BLaER1 treated with 17β-estradiol and CSF1 and Interleukin-3, amounts not matched to agents 10 nM and 100 nM (cell line): ENCODE results near the gene SLC4A3.

Experiments
- H3K27ac ChIP-seq, 11 experiments: shearing (Covaris generic); formaldehyde crosslinking; 2 replicates each; pipeline ENCODE4 v1.8.1; 2022
- H3K27me3 ChIP-seq, 11 experiments: shearing (Covaris generic); formaldehyde crosslinking; 2 replicates each; pipeline ENCODE4 v1.8.1; 2022
- H3K36me3 ChIP-seq, 11 experiments: shearing (Covaris generic); formaldehyde crosslinking; 2 replicates each; pipeline ENCODE4 v1.8.1; 2022
- H3K4me1 ChIP-seq, 10 experiments: shearing (Covaris generic); formaldehyde crosslinking; 2 replicates each; pipeline ENCODE4 v1.8.1; 2022
- H3K4me2 ChIP-seq, 11 experiments: shearing (Covaris generic); formaldehyde crosslinking; 2 replicates each; pipeline ENCODE4 v1.8.1; 2022
- H3K4me3 ChIP-seq, 10 experiments: shearing (Covaris generic); formaldehyde crosslinking; 2 replicates each; pipeline ENCODE4 v1.8.1; 2022
- H3K9ac ChIP-seq, 11 experiments: shearing (Covaris generic); formaldehyde crosslinking; 2 replicates each; pipeline ENCODE4 v1.8.1; 2022
- H3K9me3 ChIP-seq, 11 experiments: shearing (Covaris generic); formaldehyde crosslinking; replicated peaks in 1 of 11; 2 replicates each; pipeline ENCODE4 v1.8.1; 2022
- H4K20me1 ChIP-seq, 11 experiments: shearing (Covaris generic); formaldehyde crosslinking; 2 replicates each; pipeline ENCODE4 v1.8.1; 2022
- Cebpa-rat ChIP-seq, 11 experiments: shearing (Covaris generic); IDR thresholded peaks; 2 replicates each; pipeline ENCODE4 v1.8.1; 2022

Gene SLC4A3

DNA sequence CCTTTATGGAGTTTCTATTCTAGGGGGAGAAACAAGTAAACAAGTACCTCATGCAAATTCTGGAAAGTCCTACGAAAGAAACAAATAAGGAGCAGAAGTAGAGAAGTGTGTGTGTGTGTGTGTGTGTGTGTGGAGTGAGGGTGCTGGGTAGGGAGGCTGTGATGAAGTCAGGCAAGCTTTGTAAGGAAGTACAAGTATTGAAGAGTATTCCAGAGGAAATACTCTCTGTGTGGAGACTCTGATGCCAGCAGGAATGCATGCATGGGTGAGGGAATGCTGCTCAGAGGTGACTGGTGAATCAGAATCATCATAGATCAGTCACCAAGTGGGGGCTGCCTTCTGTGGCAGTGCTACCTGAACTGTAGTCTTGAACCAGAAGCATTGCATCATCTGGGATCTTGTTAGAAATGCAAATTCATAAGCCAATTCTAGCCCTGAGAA lies 34.5 kb downstream of the SLC4A3 start:
- Histone ChIP-seq H3K36me3 (no peaks in the 10 kb centered on the region), H3K9ac (no peak overlapping the region), H3K4me2 (no peak overlapping the region), H3K9me3 (peaks cover 23 to 44% (median 34%) of the 10 kb centered on the region in 11 experiments), H3K4me3 (no peak overlapping the region), H3K27me3 (no peaks in the 10 kb centered on the region), H4K20me1 (no peaks in the 10 kb centered on the region), H3K4me1 (no peaks in the 10 kb centered on the region), H3K27ac (no peak overlapping the region)
- TF ChIP-seq Cebpa-rat (IDR thresholded peaks at IDR 0.05) = no peak

DNA sequence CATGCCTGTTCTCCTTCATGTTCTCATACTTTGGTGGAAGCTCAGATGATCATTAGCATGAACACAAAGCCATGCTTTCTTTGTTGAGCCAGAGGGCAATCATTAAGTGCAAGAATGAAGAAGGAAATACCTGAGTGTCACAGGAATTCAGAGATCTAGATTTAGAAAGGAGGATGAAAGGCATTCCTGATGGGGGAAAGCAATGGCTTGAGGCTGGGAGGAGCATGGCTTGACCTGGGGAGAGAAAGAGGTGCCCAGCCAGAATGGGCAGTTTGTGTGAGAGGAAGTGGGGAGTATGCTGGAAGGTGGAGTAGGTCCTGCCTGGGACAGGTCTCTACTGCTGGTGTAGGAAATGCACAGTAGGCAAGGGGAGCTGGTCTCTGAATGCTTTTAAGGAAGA lies 35.1 kb downstream of the SLC4A3 start:
- Histone ChIP-seq H3K4me3 (no peak overlapping the region), H3K36me3 (no peaks in the 10 kb centered on the region), H3K27ac (no peak overlapping the region), H4K20me1 (no peaks in the 10 kb centered on the region), H3K9ac (no peak overlapping the region), H3K27me3 (no peaks in the 10 kb centered on the region), H3K4me2 (no peak overlapping the region), H3K9me3 (peaks cover 23 to 44% (median 34%) of the 10 kb centered on the region in 11 experiments), H3K4me1 (no peaks in the 10 kb centered on the region)
- no peak for TF ChIP-seq Cebpa-rat (IDR thresholded peaks at IDR 0.05)

DNA sequence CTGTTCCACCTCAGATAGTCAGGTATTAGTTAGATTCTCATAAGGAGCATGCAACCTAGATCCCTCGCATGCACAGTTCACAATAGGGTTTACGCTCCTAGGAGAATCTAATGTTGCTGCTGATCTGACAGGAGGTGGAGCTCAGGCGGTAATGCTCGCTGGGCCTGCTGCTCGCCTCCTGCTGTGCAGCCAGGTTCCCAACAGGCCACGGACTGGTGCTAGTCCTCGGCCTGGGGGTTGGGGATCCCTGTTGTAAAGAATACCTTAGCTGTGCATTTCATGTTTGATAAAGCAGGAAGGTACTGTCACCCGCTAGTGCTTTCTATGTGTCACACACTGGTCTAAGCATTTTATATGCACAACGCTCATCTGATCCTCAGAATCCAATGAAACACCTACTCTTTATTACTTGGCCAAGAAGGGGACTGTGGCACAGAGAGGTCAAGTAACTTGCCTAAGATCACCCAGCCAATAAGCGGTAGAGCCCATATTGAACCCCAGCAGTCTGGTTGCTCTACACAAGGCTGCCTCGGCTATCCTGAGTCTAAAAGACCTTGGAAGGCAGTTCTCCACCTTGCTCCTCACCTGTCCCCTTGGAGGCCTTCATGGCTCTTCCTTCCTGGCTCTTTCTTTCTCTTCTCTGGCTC lies 35.8 kb downstream of the SLC4A3 start:
- H3K27ac ChIP-seq = no peak overlapping the region
- H3K27me3 ChIP-seq = no peaks in the 10 kb centered on the region
- H3K9ac ChIP-seq = no peak overlapping the region
- H4K20me1 ChIP-seq = no peaks in the 10 kb centered on the region
- no peaks in the 10 kb centered on the region for H3K4me1 ChIP-seq
- peaks cover 23 to 44% (median 34%) of the 10 kb centered on the region in 11 experiments for H3K9me3 ChIP-seq
- no peak overlapping the region for H3K4me3 ChIP-seq
- no peaks in the 10 kb centered on the region for H3K36me3 ChIP-seq
- H3K4me2 ChIP-seq = no peak overlapping the region
- no peak for TF ChIP-seq Cebpa-rat (IDR thresholded peaks at IDR 0.05)

DNA sequence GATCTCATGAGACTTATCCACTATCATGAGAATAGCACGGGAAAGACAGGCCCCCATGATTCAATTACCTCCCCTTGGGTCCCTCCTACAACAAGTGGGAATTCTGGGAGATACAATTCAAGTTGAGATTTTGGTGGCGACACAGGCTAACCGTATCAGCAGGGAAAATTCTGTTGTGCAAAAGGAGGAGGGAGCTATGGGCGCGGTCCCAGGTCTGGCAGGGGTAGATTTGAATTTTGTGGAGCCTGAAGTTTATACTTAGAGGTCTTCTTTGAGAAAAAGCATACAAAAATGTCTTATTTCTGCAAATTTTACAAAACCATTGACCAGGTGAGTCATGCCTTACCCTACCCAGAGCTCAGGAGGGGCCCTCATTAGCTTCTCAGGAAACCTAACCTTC lies 36.6 kb downstream of the SLC4A3 start:
- no peaks in the 10 kb centered on the region for H3K4me1 ChIP-seq
- no peak for TF ChIP-seq Cebpa-rat (IDR thresholded peaks at IDR 0.05)

DNA sequence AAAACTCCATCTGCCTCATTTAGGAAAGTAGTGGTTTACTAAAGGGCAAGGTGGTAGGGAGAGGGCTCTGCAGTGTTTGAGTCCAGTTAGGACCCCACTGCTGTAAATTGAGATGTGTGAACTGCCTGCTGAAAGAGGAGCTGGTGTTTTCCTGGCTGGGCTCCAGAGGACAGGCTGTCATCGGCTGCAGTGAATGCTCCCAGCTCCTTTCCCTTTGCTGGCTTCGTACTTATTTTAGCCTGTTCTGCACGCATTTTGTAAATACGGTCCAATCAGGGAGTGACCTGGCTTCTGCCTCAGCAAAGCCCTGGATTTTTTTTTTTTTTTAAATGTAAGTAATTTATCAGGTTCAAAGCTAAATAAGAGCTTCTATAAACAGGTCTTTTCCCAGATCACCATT lies 37.5 kb downstream of the SLC4A3 start:
- Histone ChIP-seq H3K9me3 (peaks cover 23 to 38% (median 33%) of the 10 kb centered on the region in 11 experiments), H3K36me3 (no peaks in the 10 kb centered on the region), H3K27ac (no peak overlapping the region), H3K4me2 (no peak overlapping the region), H4K20me1 (no peaks in the 10 kb centered on the region), H3K4me3 (no peak overlapping the region), H3K27me3 (no peaks in the 10 kb centered on the region), H3K4me1 (no peaks in the 10 kb centered on the region), H3K9ac (no peak overlapping the region)
- no peak for TF ChIP-seq Cebpa-rat (IDR thresholded peaks at IDR 0.05)

More for the DNA sequence above, 36.6 kb downstream of the SLC4A3 start:
- Histone ChIP-seq H3K27ac (no peak overlapping the region), H3K27me3 (no peaks in the 10 kb centered on the region), H3K4me2 (no peak overlapping the region), H3K9ac (no peak overlapping the region), H3K9me3 (peaks cover 23 to 44% (median 34%) of the 10 kb centered on the region in 11 experiments), H3K4me3 (no peak overlapping the region), H3K36me3 (no peaks in the 10 kb centered on the region), H4K20me1 (no peaks in the 10 kb centered on the region)

DNA sequence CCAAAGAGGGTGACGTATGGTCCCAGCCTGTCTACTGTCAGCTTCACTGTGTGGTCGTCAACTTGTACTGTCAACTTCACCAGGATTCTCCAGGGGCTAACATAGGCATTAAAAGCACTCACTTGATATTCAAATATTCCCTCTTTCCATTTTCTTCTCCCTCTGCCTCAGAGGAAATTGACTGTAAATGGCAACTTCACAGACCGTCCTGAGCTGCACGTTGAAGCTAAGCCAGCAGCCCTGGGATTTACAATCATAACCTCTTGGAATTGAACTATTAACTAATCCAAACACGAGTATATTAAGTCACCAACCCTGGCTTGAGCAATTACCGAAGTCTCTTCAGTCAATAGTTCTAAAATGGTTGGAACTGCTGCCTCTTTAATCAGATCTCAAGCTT lies 38.5 kb downstream of the SLC4A3 start:
- peaks cover 17 to 28% (median 24%) of the 10 kb centered on the region in 11 experiments for H3K9me3 ChIP-seq
- H3K27me3 ChIP-seq = no peaks in the 10 kb centered on the region
- H4K20me1 ChIP-seq = no peaks in the 10 kb centered on the region
- no peak overlapping the region for H3K9ac ChIP-seq
- TF ChIP-seq Cebpa-rat (IDR thresholded peaks at IDR 0.05) = no peak
- H3K4me2 ChIP-seq = no peak overlapping the region
- no peak overlapping the region for H3K27ac ChIP-seq
- H3K36me3 ChIP-seq = no peaks in the 10 kb centered on the region
- H3K4me3 ChIP-seq = no peak overlapping the region
- H3K4me1 ChIP-seq = no peaks in the 10 kb centered on the region

DNA sequence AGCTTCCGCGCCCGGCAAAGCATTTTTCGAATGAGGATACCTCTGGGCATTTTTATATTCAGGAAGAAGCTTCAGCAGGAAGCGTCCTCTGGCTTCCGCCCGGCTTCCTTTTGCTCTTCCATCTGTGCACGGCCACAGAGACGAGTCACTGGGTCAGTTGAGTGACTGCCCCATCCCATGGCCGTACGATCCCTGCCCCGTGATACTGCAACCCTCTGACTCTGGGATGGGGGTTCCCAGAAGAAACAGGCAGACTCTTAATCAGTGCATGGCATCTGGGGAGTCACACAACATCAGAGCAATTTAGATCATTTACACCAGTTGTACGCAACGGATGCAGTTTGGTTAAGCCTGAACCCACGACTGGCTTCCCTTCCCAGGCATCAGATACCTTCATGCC lies 40.9 kb downstream of the SLC4A3 start:
- no peak overlapping the region for H3K27ac ChIP-seq
- H3K27me3 ChIP-seq = no peaks in the 10 kb centered on the region
- peaks cover 0 to 14% (median 5%) of the 10 kb centered on the region in 11 experiments; a peak in 16 of 22 replicates for H3K9me3 ChIP-seq
- no peaks in the 10 kb centered on the region for H3K4me1 ChIP-seq
- H3K4me2 ChIP-seq = no peak overlapping the region
- H4K20me1 ChIP-seq = no peaks in the 10 kb centered on the region
- no peak for TF ChIP-seq Cebpa-rat (IDR thresholded peaks at IDR 0.05)
- H3K9ac ChIP-seq = no peak overlapping the region
- no peak overlapping the region for H3K4me3 ChIP-seq
- no peaks in the 10 kb centered on the region for H3K36me3 ChIP-seq

DNA sequence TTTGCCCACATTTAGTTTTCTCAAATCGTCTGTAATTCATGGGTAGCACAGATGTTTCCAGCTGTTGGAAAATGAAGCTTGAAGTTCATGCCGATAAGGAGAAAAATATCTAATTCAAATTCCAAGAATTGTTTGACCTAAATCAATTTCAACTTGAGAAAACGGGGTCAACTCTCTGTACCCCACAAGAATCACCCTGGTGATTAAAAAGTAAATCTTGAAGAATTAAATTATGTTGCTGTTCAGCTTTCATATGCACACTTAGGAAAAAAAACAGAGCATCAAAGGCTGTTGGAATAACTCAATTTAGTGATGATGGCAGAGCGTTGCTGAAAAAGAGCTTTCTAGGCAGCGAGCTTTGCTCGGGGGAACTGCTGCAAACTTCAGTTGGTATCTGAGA lies 43.0 kb downstream of the SLC4A3 start:
- Histone ChIP-seq H3K4me1 (no peaks in the 10 kb centered on the region), H3K4me2 (no peak overlapping the region), H3K27me3 (no peaks in the 10 kb centered on the region), H3K4me3 (no peak overlapping the region), H3K9ac (no peak overlapping the region), H3K9me3 (peaks cover 0 to 17% (median 11%) of the 10 kb centered on the region in 11 experiments; a peak in 10 of 22 replicates), H3K27ac (no peak overlapping the region), H3K36me3 (no peaks in the 10 kb centered on the region), H4K20me1 (no peaks in the 10 kb centered on the region)
- no peak for TF ChIP-seq Cebpa-rat (IDR thresholded peaks at IDR 0.05)

DNA sequence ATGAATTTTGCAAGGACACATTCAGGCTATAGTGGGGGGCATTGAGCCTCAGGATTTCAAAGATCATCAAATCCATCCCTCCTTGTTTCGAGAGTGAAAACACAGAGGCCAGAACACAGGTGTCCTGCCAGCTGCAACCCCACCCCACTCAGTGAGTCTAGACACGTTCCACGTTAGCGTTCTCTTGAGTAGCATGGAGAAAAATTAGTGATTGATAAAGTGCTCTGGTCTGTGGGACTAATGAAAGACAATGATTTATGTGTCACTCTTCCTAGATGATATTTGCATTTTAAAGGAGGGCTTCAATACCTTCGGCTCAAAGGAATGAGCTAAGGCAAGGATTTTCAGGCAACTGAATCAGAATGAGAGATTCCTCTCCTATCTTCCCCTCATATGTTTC lies 43.8 kb downstream of the SLC4A3 start:
- Histone ChIP-seq H3K9me3 (peaks cover 0 to 17% (median 11%) of the 10 kb centered on the region in 11 experiments; a peak in 10 of 22 replicates), H3K9ac (no peak overlapping the region), H3K4me3 (no peak overlapping the region), H3K4me2 (no peak overlapping the region), H4K20me1 (no peaks in the 10 kb centered on the region), H3K36me3 (no peaks in the 10 kb centered on the region), H3K27me3 (no peaks in the 10 kb centered on the region), H3K27ac (no peak overlapping the region), H3K4me1 (no peaks in the 10 kb centered on the region)
- no peak for TF ChIP-seq Cebpa-rat (IDR thresholded peaks at IDR 0.05)

DNA sequence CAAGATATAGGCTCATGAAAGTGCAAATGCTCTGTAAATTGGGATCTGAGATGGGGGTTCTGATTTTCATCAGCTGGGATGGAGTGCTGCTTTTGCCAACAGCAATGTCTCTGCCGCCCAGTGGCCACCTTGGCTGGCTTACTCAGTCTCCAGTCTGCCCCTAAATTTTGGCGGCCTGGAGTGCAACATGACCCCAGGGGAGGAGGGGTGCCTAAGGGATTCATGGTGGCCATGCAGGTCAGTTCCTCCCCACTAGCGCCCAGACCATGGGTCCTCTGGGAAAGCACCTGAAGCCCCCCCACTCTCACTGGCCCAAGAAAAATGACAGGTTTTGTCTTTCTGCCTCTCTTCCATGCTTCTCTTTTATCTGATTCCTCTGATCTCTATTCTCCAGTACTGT lies 45.0 kb downstream of the SLC4A3 start:
- Histone ChIP-seq H3K27ac (no peak overlapping the region), H3K9me3 (peaks cover 0 to 17% (median 11%) of the 10 kb centered on the region in 11 experiments; a peak in 10 of 22 replicates), H3K4me2 (no peak overlapping the region), H3K4me1 (no peaks in the 10 kb centered on the region), H3K9ac (no peak overlapping the region), H3K27me3 (no peaks in the 10 kb centered on the region), H4K20me1 (no peaks in the 10 kb centered on the region), H3K36me3 (no peaks in the 10 kb centered on the region), H3K4me3 (no peak overlapping the region)
- TF ChIP-seq Cebpa-rat (IDR thresholded peaks at IDR 0.05) = no peak
